Measurements from ENCODE around the gene PYGB.

The PYGB gene

GRCh38 chr20:25216199-25216945, 31.5 kb upstream of the PYGB start:
- DNase-seq = no peak

- DNase-seq = no peak
Observed at GRCh38 chr20:25217161-25218108, 30.4 kb upstream of the PYGB start.

- DNase-seq = no peak
Observed at GRCh38 chr20:25218109-25218486, 29.8 kb upstream of the PYGB start.

- DNase-seq = no peak
Observed at GRCh38 chr20:25218492-25218891, 29.4 kb upstream of the PYGB start.

- DNase-seq = no peak
Observed at GRCh38 chr20:25219365-25219764, 28.5 kb upstream of the PYGB start.

- no peak for DNase-seq
Observed at GRCh38 chr20:25220021-25220730, 27.7 kb upstream of the PYGB start.

GRCh38 chr20:25220810-25221591, 26.9 kb upstream of the PYGB start:
- DNase-seq = no peak

DNA sequence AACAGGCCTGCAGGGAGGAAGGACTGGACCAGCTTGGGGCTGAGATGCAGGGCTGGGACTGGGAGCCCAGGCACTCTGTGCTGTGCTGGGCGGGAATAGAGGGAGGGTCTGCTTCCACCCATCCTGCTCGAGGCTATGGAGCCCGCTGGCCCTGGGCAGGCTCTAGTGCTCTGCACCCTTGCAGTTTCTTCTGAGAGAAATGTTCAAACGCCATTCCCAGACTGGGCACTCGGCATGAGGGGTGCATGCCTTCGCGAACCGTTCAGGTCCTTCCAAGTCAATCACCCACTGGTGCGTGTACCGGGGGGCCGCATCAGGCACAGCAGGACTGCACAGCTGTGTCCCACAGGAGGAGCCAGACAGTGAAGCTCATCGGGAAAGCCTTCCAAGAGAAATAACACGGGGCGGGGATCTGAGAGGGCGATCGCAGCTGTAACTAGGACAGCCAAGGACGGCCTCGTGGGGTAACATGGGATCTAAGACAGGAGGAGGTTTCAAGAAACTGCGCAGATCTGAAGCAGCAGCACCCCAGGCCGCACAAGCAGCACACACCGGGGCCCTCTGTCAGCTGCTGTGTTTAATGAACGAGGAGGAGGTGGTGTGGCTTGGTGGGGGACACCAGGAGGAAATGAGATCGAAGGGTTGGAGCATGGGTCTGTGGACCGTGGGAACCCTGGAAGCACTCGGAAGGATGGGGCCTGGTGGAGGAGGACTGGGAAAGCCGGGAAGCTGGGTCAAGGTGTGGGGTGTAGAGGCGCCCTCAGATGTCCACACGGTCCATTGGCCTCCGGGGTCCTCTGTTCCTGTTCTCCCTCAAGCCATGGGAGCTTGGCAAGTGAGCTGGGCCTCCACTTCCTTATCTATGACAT, 26.1 kb upstream of the PYGB start:
- no peak for DNase-seq

- no peak for DNase-seq
Observed at GRCh38 chr20:25222461-25223178, 25.3 kb upstream of the PYGB start.

GRCh38 chr20:25223179-25223661, 24.7 kb upstream of the PYGB start:
- no peak for DNase-seq

DNA sequence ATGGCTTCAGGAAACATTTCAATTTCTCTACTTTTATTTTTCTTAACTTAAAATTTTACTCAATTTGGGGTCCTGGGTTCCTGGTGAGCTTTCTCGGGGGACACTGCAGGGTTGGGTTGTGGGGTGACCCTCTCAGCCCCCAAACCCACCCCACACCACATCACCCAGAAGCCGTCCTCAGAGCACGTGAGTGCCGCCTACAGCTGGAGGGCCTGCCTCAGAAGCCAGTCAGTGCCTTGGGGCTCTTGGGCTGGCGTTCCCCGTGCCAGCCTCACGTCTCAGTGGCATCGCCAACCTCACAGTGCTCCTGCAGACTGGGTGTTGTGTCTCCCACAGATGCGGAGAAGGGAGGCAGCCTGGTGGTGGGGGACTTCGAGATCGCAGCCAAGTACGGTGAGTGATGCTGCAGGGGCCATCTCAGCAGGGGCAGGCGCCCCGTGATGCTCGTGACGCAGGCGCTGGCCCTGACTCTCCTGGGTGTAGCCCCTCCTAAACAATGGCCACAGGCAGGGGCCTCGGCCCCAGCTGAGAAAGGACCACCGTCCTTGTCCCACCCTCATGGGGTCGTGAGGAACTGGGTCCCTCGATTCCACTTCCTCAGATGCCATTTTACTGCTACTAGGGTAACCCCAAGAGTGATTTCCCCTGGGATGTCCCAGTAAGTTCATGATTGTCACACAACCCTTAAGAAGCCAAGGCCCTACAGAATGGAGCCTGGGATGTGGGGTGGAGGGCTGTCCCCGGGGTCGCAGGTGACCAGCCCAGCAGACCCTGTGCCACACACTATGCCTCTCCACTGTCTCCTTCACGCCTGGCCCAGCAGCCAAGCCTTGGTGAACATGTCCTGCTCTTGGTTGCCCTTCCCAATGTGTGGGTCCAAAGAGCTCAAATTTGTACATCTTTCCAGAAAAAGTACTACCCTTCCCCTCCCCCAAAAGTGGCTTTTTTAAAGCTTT, 23.8 kb upstream of the PYGB start:
- DNase-seq = no peak

DNA sequence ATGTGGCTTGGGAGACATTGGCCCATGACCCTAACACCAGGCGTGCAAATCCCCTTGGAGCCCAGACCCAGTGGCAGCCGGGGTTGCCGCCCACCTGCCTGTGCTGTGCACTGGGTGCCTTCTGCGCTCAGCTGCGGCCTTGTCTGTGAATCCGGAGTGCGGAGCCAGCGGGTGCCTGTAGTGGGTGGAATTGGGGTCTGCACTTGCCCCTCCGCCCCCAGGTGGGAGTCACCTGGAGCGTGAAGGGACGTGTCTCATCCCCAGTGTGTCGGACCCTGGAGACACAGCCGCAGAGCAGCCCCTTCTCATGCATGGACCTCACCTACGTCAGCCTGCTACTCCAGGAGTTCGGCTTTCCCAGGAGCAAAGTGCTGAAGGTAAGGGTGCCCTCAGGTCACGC, 22.9 kb upstream of the PYGB start:
- DNase-seq = no peak

- DNase-seq = no peak
Observed at GRCh38 chr20:25225642-25226432, 22.0 kb upstream of the PYGB start.

DNA sequence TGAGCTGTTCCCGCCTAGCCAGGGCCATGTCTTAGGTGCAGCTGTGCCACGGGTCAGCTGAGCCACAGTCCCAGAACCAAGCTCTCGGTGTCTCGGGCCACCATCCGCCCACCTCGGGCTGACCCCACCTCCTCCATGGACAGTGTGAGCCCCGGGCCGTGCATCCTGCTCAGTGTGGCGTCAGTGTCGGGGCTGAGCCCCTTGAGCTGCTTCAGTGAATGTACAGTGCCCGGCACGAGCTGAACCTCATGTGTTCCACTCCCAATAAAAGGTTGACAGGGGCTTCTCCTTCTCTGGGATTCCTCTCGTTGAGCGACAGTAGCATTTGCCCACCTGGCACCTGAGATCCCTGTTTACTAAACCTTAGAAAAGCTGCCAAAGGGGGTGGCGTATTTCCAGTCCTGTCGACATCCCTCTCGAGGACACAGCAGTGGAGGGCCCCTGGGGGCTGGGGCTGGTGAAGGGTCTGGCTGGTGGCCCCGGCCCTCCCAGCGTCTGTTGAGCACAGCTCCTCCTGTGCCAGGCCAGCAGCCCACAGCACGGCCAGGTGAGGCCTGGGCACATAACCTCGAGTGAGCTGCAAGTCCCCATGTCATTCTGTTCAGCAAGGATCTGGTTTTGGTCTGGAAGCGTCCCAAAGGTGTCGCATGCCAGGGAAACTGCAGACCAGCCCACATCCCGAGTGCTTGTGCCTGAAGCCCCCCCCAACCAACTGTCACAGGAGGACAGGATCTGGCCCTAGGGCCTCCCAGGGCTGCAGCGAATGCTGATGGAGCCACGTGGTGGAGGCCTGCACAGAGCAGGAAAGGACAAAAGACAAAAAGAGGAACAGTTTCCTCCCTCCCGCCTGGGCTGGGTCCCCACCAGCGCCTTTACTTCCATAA, 21.2 kb upstream of the PYGB start:
- DNase-seq = no peak

- DNase-seq = no peak
Observed at GRCh38 chr20:25227317-25227831, 20.5 kb upstream of the PYGB start.

- no peak for DNase-seq
Observed at GRCh38 chr20:25229486-25230165, 18.3 kb upstream of the PYGB start.

Measured in activated gamma-delta T cell (primary cell).